HG02885 (cell line): ENCODE results near the gene RRH.

ENCODE experiments used
- ATAC-seq: cut with Tn5 transposase; IDR thresholded peaks from one replicate; pipeline ENCODE4 v1.9.1; 2021; ENCODE audit warnings: mild to moderate bottlenecking; ENCODE audit not compliant: unreplicated experiment, poor library complexity

The RRH gene

DNA sequence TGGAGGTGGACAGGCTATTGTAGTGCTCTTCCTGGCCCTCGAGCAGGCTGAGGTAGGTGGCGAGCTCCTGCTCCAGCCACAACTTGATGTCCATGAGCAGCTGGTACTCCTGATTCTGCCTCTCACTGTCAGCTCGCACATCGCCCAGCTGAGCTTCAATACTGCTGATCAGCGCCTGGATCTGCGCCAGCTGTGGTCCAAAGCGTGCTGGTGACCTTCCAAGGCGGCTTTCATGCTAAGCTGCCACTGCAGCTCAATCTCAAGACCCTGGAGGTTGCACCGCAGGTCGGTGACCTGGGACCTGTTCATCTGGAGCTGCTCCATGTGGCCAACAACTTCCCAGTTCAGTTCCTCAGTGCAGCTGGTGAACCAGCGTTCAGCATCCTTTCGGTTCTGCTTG, 51.3 kb downstream of the RRH start:
- no peak for ATAC-seq

GRCh38 chr4:109879636-109880314, 52.0 kb downstream of the RRH start:
- ATAC-seq: no peak

DNA sequence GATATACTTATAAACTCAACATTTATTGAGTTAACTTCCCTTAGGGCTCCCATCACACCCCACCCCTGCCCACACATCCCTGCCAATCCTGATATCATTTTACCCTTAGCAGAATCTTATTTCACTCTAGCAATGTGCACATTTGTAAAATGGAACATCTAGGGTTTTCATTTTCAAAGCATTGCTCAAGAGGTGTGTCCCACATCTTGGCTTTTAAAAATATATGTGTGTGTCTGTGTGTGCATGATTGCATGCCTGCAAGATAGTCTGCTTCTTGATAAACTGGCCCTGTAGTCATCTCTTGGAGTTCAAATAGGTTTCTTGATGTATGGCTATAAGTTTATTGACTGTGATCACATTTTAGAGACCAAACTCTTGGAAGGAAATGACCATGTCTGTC, 58.5 kb downstream of the RRH start:
- ATAC-seq: no peak

GRCh38 chr4:109887071-109887470, 59.3 kb downstream of the RRH start:
- no peak for ATAC-seq

GRCh38 chr4:109890076-109890475, 62.3 kb downstream of the RRH start:
- ATAC-seq: no peak
